OCI-LY7 (cell line): ENCODE measurements around the gene PADI3.

Source experiments
- CTCF ChIP-seq: fragments of 200-600 bp; sonication (generic); conservative IDR thresholded peaks from 2 replicates; pipeline ENCODE4 v1.5.1; 2014; ENCODE audit warnings: mild to moderate bottlenecking, antibody characterized with exemption, low read length, moderate library complexity, mixed read lengths
- EZH2phosphoT487 ChIP-seq: fragments of 200-600 bp; sonication (generic); IDR thresholded peaks from 2 replicates; pipeline ENCODE4 v1.6.1; 2018; ENCODE audit warnings: low read depth, borderline replicate concordance, mild to moderate bottlenecking, mixed run types, antibody characterized with exemption, low read length, moderate library complexity, mixed read lengths

- no peak for TF ChIP-seq CTCF
- no peak for TF ChIP-seq EZH2phosphoT487
Measured at GRCh38 chr1:17259233-17259873, 10.5 kb downstream of the PADI3 start.
